Astrocyte (in vitro differentiated cells and primary cell): Measurements from ENCODE around the gene LMO1. TPM values are rescaled to one million over a fixed set of nuclear protein-coding genes. Genes with fewer than 3 reads are reported as not detected.

Source experiments
- DNase-seq: peaks from one replicate; pipeline ENCODE4 v3.0.0-alpha.2; 2010; ENCODE audit warnings: low read depth
- FAIRE-seq: peaks from 2 replicates; lab custom pipeline; 2011; peaks lifted over from hg19 to GRCh38; lab: Jason Lieb, UNC
- H2AFZ ChIP-seq: 2 replicates; pipeline ENCODE4 v1.6.0; 2012; ENCODE audit warnings: low read depth, low read length, inconsistent platforms
- H3K27ac ChIP-seq: 2 replicates; pipeline ENCODE4 v1.5.1; 2011; ENCODE audit warnings: low read depth, low read length, inconsistent platforms
- H3K27me3 ChIP-seq: 2 replicates; pipeline ENCODE4 v1.6.0; 2011; ENCODE audit warnings: low read length, inconsistent platforms; ENCODE audit not compliant: insufficient read depth
- H3K36me3 ChIP-seq: 2 replicates; pipeline ENCODE4 v1.5.1; 2011; ENCODE audit warnings: low read length, inconsistent platforms; ENCODE audit not compliant: insufficient read depth
- H3K4me1 ChIP-seq: 2 replicates; pipeline ENCODE4 v1.5.1; 2011; ENCODE audit warnings: low read length, inconsistent platforms; ENCODE audit not compliant: insufficient read depth
- H3K4me2 ChIP-seq: 2 replicates; pipeline ENCODE4 v1.6.0; 2012; ENCODE audit warnings: low read length, inconsistent platforms
- H3K4me3 ChIP-seq: 2 replicates; pipeline ENCODE4 v1.5.1; 2011; ENCODE audit warnings: low read depth, mild to moderate bottlenecking, low read length, inconsistent platforms; ENCODE audit not compliant: insufficient read depth
- H3K79me2 ChIP-seq: 2 replicates; pipeline ENCODE4 v1.6.0; 2012; ENCODE audit warnings: mild to moderate bottlenecking, low read length, inconsistent platforms; ENCODE audit not compliant: insufficient read depth
- H3K9ac ChIP-seq: 2 replicates; pipeline ENCODE4 v1.6.0; 2012; ENCODE audit warnings: mild to moderate bottlenecking, low read length, inconsistent platforms
- H3K9me3 ChIP-seq: 2 replicates; pipeline ENCODE4 v1.5.1; 2012; ENCODE audit warnings: low read depth, mild to moderate bottlenecking, low read length, inconsistent platforms; ENCODE audit not compliant: insufficient read depth
- H4K20me1 ChIP-seq: 2 replicates; pipeline ENCODE4 v1.6.0; 2012; ENCODE audit warnings: low read length, inconsistent platforms; ENCODE audit not compliant: insufficient read depth
- H3K27ac Mint-ChIP-seq: one replicate; pipeline ENCODE4 v1.8.0; 2021; ENCODE audit warnings: mild to moderate bottlenecking, mixed read lengths; ENCODE audit not compliant: unreplicated experiment
- H3K27me3 Mint-ChIP-seq: one replicate; pipeline ENCODE4 v1.8.0; 2021; ENCODE audit warnings: low read depth, mixed read lengths; ENCODE audit not compliant: unreplicated experiment
- H3K36me3 Mint-ChIP-seq: one replicate; pipeline ENCODE4 v1.8.0; 2021; ENCODE audit warnings: low read depth, mixed read lengths; ENCODE audit not compliant: unreplicated experiment
- H3K4me1 Mint-ChIP-seq: one replicate; pipeline ENCODE4 v1.8.0; 2021; ENCODE audit warnings: low read depth, mixed read lengths; ENCODE audit not compliant: unreplicated experiment
- H3K4me3 Mint-ChIP-seq: one replicate; pipeline ENCODE4 v1.8.0; 2021; ENCODE audit warnings: mild to moderate bottlenecking, moderate library complexity, mixed read lengths; ENCODE audit not compliant: unreplicated experiment
- H3K9me3 Mint-ChIP-seq: one replicate; pipeline ENCODE4 v1.8.0; 2021; ENCODE audit warnings: mild to moderate bottlenecking, mixed read lengths; ENCODE audit not compliant: unreplicated experiment
- CTCF ChIP-seq: IDR thresholded peaks from 2 replicates; pipeline ENCODE4 v1.5.1; 2011; ENCODE audit warnings: low read depth, mild to moderate bottlenecking, inconsistent platforms, low read length, moderate library complexity; ENCODE audit not compliant: insufficient read depth
- EZH2 ChIP-seq: IDR thresholded peaks from 2 replicates; pipeline ENCODE4 v1.6.1; 2012; ENCODE audit warnings: mild to moderate bottlenecking, low read length, inconsistent platforms; ENCODE audit not compliant: insufficient read depth
- total RNA-seq: library from RNA; stranded (reverse); gene quantifications from 2 replicates; pipeline ENCODE4 v1.2.1, GENCODE V29; 2021

The LMO1 gene
- total RNA-seq, 1 donor from 2014 or later, result 1.5 TPM

- no peak overlapping the region for H3K4me2 ChIP-seq
- no peak overlapping the region for H3K27ac ChIP-seq
- peaks cover 35% of the 10 kb centered on the region for H3K27me3 Mint-ChIP-seq
- no peaks in the 10 kb centered on the region for H3K9me3 ChIP-seq
- FAIRE-seq (no peak), DNase-seq (peak; percentile 22)
- H3K9ac ChIP-seq, result no peak overlapping the region
- no peak overlapping the region for H3K4me3 Mint-ChIP-seq
- no peak overlapping the region for H3K4me3 ChIP-seq
- H3K4me1 ChIP-seq, result peaks cover 7% of the 10 kb centered on the region
- H3K36me3 ChIP-seq, result no peaks in the 10 kb centered on the region
- H3K79me2 ChIP-seq, result no peaks in the 10 kb centered on the region
- H2AFZ ChIP-seq, result no peak overlapping the region
- H3K27me3 ChIP-seq, result peaks cover 2% of the 10 kb centered on the region
- no peak overlapping the region for H3K27ac Mint-ChIP-seq
- no peak for TF ChIP-seq CTCF
- TF ChIP-seq EZH2, result no peak
- H3K4me1 Mint-ChIP-seq, result peaks cover 17% of the 10 kb centered on the region
- no peaks in the 10 kb centered on the region for H4K20me1 ChIP-seq
- H3K9me3 Mint-ChIP-seq, result no peaks in the 10 kb centered on the region
- H3K36me3 Mint-ChIP-seq, result no peaks in the 10 kb centered on the region
Measured at GRCh38 chr11:8227156-8228152, 36.2 kb downstream of the LMO1 start.

GRCh38 chr11:8225589-8226036, 38.1 kb downstream of the LMO1 start:
- Histone ChIP-seq H3K27me3 (peaks cover 2% of the 10 kb centered on the region), H3K27ac (no peak overlapping the region), H3K9ac (no peak overlapping the region), H3K4me2 (no peak overlapping the region), H3K4me3 (no peak overlapping the region), H3K9me3 (no peaks in the 10 kb centered on the region), H4K20me1 (no peaks in the 10 kb centered on the region), H3K4me1 (peaks cover 7% of the 10 kb centered on the region), H2AFZ (no peak overlapping the region), H3K79me2 (no peaks in the 10 kb centered on the region), H3K36me3 (no peaks in the 10 kb centered on the region)
- Mint-ChIP-seq H3K9me3 (no peaks in the 10 kb centered on the region), H3K4me3 (no peak overlapping the region), H3K36me3 (no peaks in the 10 kb centered on the region), H3K27ac (no peak overlapping the region), H3K27me3 (peaks cover 37% of the 10 kb centered on the region), H3K4me1 (peaks cover 24% of the 10 kb centered on the region)
- DNase-seq, result peak; percentile 21
- FAIRE-seq, result no peak
- TF ChIP-seq CTCF (peak; percentile 73), EZH2 (no peak)

- H3K9ac ChIP-seq, result no peak overlapping the region
- H3K4me3 ChIP-seq, result no peak overlapping the region
- FAIRE-seq, result no peak
- TF ChIP-seq CTCF (no peak), EZH2 (no peak)
- H3K36me3 ChIP-seq, result no peaks in the 10 kb centered on the region
- Mint-ChIP-seq H3K27ac (no peak overlapping the region), H3K36me3 (no peaks in the 10 kb centered on the region), H3K4me1 (peaks cover 24% of the 10 kb centered on the region), H3K9me3 (no peaks in the 10 kb centered on the region), H3K27me3 (peaks cover 36% of the 10 kb centered on the region), H3K4me3 (no peak overlapping the region)
- H3K4me2 ChIP-seq, result no peak overlapping the region
- H3K27me3 ChIP-seq, result peaks cover 2% of the 10 kb centered on the region
- H4K20me1 ChIP-seq, result no peaks in the 10 kb centered on the region
- no peaks in the 10 kb centered on the region for H3K79me2 ChIP-seq
- H2AFZ ChIP-seq, result no peak overlapping the region
- no peak overlapping the region for H3K27ac ChIP-seq
- H3K4me1 ChIP-seq, result peaks cover 6% of the 10 kb centered on the region
- no peaks in the 10 kb centered on the region for H3K9me3 ChIP-seq
- no peak for DNase-seq
Measured at GRCh38 chr11:8224711-8225110, 39.0 kb downstream of the LMO1 start.
